CD4-positive, alpha-beta T cell treated with Interferon gamma for 1 hour (primary cell): ENCODE measurements around the gene TMC2.
"Not testable (repeated sequence)": the region's sequence is repeated elsewhere in the genome, so short reads cannot be mapped to it uniquely, and the experiment has no call there.

Experiments
- DNase-seq: peaks from one replicate; pipeline ENCODE4 v3.0.0-alpha.2; 2020

The TMC2 gene

GRCh38 chr20:2663887-2664719 lies 127.7 kb downstream of the TMC2 start, which contains the start of gene IDH3B:
Gene IDH3B, minus strand, starts transcription at chr20:2664216. Its CDS starts 28 bp downstream, at chr20:2664188.
- peak; percentile 90 for DNase-seq

- DNase-seq, result no peak
Measured at GRCh38 chr20:2671977-2672376, 135.6 kb downstream of the TMC2 start.

GRCh38 chr20:2672446-2672845 lies 136.1 kb downstream of the TMC2 start:
- no peak for DNase-seq

DNA sequence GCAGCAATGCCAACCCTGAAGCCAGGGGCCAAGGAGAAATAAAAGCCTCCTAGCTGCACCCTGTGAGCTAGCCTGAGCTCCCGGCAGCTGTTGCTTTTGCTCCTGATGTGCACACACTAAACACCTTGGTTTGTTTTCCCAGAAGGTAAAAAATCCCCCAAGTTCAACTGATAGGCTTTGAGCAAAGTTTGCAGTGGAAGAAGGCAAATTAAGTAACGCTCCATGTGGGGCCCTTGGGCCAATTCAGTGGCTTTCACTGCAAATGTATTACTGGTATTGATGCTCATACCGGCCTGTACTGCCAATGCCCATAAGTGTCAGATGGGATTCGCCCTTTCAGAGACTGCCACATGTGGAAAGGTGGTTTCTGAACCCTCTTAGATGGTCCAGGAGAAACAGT lies 137.1 kb downstream of the TMC2 start:
- DNase-seq, result no peak

DNA sequence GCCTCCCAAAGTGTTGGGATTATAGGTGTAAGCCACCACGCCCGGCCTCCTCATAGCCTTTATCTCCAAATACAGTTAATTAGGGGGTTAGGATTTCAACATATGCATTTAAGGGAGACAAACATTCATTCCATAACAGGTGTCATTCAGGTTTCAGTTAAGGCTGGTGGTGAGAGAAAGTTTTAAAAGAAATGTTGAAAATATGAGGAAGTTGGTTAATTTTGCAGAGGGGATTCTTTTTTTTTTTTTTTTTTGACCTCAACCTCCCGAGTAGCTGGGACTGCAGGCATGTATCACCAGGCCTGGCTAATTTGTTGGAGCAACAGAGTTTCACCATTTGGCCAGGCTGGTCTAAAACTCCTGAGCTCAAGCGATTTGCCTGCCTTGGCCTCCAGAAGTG lies 143.7 kb downstream of the TMC2 start:
- DNase-seq, result no peak

GRCh38 chr20:2682040-2682439 lies 145.7 kb downstream of the TMC2 start:
- DNase-seq, result not testable (repeated sequence)

- DNase-seq, result peak; percentile 19
Measured at GRCh38 chr20:2684817-2685216, 148.4 kb downstream of the TMC2 start.

GRCh38 chr20:2687514-2687913 lies 151.1 kb downstream of the TMC2 start:
- no peak for DNase-seq

- DNase-seq, result peak; percentile 76
Measured at GRCh38 chr20:2688041-2688591, 151.7 kb downstream of the TMC2 start.

- DNase-seq, result no peak
Measured at GRCh38 chr20:2690213-2690612, 153.8 kb downstream of the TMC2 start.

- DNase-seq, result no peak
Measured at GRCh38 chr20:2690718-2691117, 154.3 kb downstream of the TMC2 start.

GRCh38 chr20:2691127-2691526 lies 154.8 kb downstream of the TMC2 start:
- no peak for DNase-seq
